SU-DHL-6 (cell line): ENCODE results near the gene SLC30A10.
"Not testable (repeated sequence)": the region's sequence is repeated elsewhere in the genome, so short reads cannot be mapped to it uniquely, and the experiment has no call there.

ENCODE experiments used
- CTCF ChIP-seq: fragments of 200-600 bp; sonication (generic); IDR thresholded peaks from one replicate; pipeline ENCODE4 v1.5.1; 2017; ENCODE audit warnings: antibody characterized with exemption, mild to moderate bottlenecking, low read length, moderate library complexity; ENCODE audit not compliant: insufficient read depth, poor library complexity, severe bottlenecking
- EZH2phosphoT487 ChIP-seq: fragments of 200-600 bp; sonication (generic), shearing (Covaris generic); conservative IDR thresholded peaks from 2 replicates; pipeline ENCODE4 v1.6.1; 2018; ENCODE audit warnings: mild to moderate bottlenecking, antibody characterized with exemption, low read length, moderate library complexity, mixed read lengths

DNA sequence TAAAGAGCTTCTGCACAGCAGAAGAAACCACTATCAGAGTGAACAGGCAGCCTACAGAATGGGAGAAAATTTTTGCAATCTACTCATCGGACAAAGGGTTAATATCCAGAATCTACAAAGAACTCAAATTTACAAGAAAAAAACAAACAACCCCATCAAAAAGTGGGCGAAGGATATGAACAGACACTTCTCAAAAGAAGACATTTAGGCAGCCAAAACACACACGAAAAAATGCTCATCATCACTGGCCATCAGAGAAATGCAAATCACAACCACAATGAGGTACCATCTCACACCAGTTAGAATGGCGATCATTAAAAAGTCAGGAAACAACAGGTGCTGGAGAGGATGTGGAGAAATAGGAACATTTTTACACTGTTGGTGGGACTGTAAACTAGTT lies 36.5 kb downstream of the SLC30A10 start:
- not testable (repeated sequence) for TF ChIP-seq CTCF, EZH2phosphoT487
